ENCODE results near the gene MAP3K13.

Gene MAP3K13

DNA sequence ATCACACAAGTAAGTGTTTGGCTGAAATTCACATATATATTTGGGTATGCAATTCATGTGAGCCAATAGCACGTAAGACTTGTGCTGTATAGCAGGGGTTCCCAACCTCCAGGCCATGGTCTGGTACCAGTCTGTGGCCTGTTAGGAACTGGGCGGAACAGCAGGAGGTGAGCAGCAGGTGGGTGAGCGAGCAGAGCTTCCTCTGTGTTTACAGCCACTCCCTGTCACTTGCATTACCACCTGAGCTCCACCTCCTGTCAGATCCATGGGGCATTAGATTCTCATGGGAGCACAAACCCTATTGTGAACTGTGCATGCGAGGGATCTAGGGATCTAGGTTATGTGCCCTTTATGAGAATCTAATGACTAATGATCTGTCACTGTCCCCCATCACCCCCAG lies 59.7 kb downstream of the MAP3K13 start:
- H2AFZ ChIP-seq (ENCODE audit: low read depth) = peak overlapping the region; percentile 53; the same call in 1 of the 2 replicates
- TF ChIP-seq, protein P1, sequence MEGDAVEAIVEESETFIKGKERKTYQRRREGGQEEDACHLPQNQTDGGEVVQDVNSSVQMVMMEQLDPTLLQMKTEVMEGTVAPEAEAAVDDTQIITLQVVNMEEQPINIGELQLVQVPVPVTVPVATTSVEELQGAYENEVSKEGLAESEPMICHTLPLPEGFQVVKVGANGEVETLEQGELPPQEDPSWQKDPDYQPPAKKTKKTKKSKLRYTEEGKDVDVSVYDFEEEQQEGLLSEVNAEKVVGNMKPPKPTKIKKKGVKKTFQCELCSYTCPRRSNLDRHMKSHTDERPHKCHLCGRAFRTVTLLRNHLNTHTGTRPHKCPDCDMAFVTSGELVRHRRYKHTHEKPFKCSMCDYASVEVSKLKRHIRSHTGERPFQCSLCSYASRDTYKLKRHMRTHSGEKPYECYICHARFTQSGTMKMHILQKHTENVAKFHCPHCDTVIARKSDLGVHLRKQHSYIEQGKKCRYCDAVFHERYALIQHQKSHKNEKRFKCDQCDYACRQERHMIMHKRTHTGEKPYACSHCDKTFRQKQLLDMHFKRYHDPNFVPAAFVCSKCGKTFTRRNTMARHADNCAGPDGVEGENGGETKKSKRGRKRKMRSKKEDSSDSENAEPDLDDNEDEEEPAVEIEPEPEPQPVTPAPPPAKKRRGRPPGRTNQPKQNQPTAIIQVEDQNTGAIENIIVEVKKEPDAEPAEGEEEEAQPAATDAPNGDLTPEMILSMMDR (conservative IDR thresholded peaks at IDR 0.05; ENCODE audit: low read depth, low read length) = no peak
- no peaks in the 10 kb centered on the region for H3K36me3 ChIP-seq (ENCODE audit: insufficient read depth)

DNA sequence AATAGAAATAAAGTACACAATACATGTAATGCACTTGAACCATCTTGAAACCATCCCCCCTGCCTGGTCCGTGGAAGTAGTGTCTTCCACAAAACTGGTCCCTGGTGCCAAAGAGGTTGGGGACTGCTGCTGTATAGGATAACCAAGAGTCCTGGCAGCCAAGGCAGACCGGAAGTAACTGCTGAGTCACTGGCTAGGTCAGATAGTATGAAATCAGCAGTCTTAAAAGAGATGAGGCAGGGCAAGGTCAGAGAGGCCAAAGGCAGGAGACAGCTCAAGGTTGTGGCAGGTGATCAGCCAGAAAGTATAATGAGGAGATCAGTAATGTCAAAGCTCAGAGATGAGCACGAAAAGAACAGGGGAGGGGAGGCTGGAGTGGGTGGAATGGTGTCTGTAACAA lies 60.2 kb downstream of the MAP3K13 start:
- H3K27me3 ChIP-seq (ENCODE audit: insufficient read depth, low read depth) = no peaks in the 10 kb centered on the region
- no peaks in the 10 kb centered on the region for H3K79me2 ChIP-seq (ENCODE audit: insufficient read depth, low read depth)
- H4K20me1 ChIP-seq (ENCODE audit: insufficient read depth) = no peaks in the 10 kb centered on the region
- peak overlapping the region; percentile 53 for H3K27ac ChIP-seq
- peak overlapping the region; percentile 53; the same call in 1 of the 2 replicates for H2AFZ ChIP-seq (ENCODE audit: low read depth)
- H3K36me3 ChIP-seq (ENCODE audit: insufficient read depth) = no peaks in the 10 kb centered on the region
- TF ChIP-seq, protein P1 (conservative IDR thresholded peaks at IDR 0.05; ENCODE audit: low read depth, low read length) = no peak
- peaks cover 24% of the 10 kb centered on the region for H3K4me1 ChIP-seq (ENCODE audit: low read depth, poor library complexity, severe bottlenecking)
- H3K9ac ChIP-seq = peak overlapping the region; percentile 26; the same call in 1 of the 2 replicates
- H3K4me3 ChIP-seq (IDR thresholded peaks at IDR 0.05; ENCODE audit: insufficient read depth, low read depth, low read length) = no peak overlapping the region
- peak overlapping the region; percentile 39; the same call in 1 of the 2 replicates for H3K4me2 ChIP-seq

More for the DNA sequence above, 59.7 kb downstream of the MAP3K13 start:
- H3K4me1 ChIP-seq (ENCODE audit: low read depth, poor library complexity, severe bottlenecking) = peaks cover 24% of the 10 kb centered on the region
- no peaks in the 10 kb centered on the region for H4K20me1 ChIP-seq (ENCODE audit: insufficient read depth)
- H3K27me3 ChIP-seq (ENCODE audit: insufficient read depth, low read depth) = no peaks in the 10 kb centered on the region
- H3K79me2 ChIP-seq (ENCODE audit: insufficient read depth, low read depth) = no peaks in the 10 kb centered on the region
- peak overlapping the region; percentile 39; the same call in 1 of the 2 replicates for H3K4me2 ChIP-seq
- H3K9ac ChIP-seq = peak overlapping the region; percentile 26; the same call in 1 of the 2 replicates
- no peak overlapping the region for H3K4me3 ChIP-seq (IDR thresholded peaks at IDR 0.05; ENCODE audit: insufficient read depth, low read depth, low read length)
- H3K27ac ChIP-seq = peak overlapping the region; percentile 53; the same call in 1 of the 2 replicates

DNA sequence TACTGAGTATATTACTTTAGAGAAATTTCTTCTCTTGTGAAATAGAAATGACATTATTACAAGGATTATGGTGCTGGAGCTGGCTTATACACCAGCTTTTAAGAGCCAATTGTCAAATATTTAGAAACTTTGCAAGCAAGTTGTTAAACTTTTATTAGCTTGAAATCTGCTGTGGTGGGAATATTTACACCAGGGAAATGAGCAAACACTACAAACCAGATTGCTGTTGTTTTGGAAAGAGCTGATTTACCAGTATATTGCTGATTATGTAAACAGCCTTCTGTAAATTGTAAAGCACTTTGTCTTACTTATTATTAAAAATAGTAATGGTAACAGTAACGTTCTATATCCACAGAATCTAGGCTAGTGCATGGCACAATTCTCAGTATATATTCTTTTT lies 61.5 kb downstream of the MAP3K13 start:
- H2AFZ ChIP-seq (ENCODE audit: low read depth) = no peak overlapping the region
- H3K27me3 ChIP-seq (ENCODE audit: insufficient read depth, low read depth) = no peaks in the 10 kb centered on the region
- no peaks in the 10 kb centered on the region for H4K20me1 ChIP-seq (ENCODE audit: insufficient read depth)
- H3K9ac ChIP-seq = no peak overlapping the region
- H3K4me2 ChIP-seq = no peak overlapping the region
- H3K27ac ChIP-seq = no peak overlapping the region
- TF ChIP-seq, protein P1 (conservative IDR thresholded peaks at IDR 0.05; ENCODE audit: low read depth, low read length) = no peak
- H3K4me1 ChIP-seq (ENCODE audit: low read depth, poor library complexity, severe bottlenecking) = peaks cover 24% of the 10 kb centered on the region
- H3K79me2 ChIP-seq (ENCODE audit: insufficient read depth, low read depth) = no peaks in the 10 kb centered on the region
- H3K36me3 ChIP-seq (ENCODE audit: insufficient read depth) = no peaks in the 10 kb centered on the region
- no peak overlapping the region for H3K4me3 ChIP-seq (IDR thresholded peaks at IDR 0.05; ENCODE audit: insufficient read depth, low read depth, low read length)

DNA sequence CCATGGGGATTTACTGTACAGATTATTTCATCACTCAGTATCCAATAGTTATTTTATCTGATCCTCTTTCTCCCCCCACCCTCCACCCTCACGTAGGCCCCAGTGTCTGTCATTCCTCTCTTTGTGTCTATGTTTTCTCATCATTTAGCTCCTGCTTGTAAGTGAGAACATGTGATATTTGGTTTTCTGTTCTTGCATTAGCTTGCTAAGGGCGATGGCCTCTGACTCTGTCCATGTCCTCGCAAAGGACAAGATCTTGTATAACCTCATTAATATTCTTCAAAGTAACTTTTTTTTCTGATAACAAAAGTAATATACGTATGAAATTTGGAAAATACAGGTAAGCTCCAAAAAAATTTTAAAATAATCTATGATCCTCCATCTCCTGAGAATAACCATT lies 67.4 kb downstream of the MAP3K13 start:
- Histone ChIP-seq H3K9ac (no peak overlapping the region), H3K4me2 (no peak overlapping the region), H4K20me1 (ENCODE audit: insufficient read depth) (no peaks in the 10 kb centered on the region), H3K4me1 (ENCODE audit: low read depth, poor library complexity, severe bottlenecking) (no peaks in the 10 kb centered on the region), H3K4me3 (IDR thresholded peaks at IDR 0.05; ENCODE audit: insufficient read depth, low read depth, low read length) (no peak overlapping the region), H3K27me3 (ENCODE audit: insufficient read depth, low read depth) (no peaks in the 10 kb centered on the region), H2AFZ (ENCODE audit: low read depth) (no peak overlapping the region), H3K27ac (no peak overlapping the region), H3K79me2 (ENCODE audit: insufficient read depth, low read depth) (no peaks in the 10 kb centered on the region), H3K36me3 (ENCODE audit: insufficient read depth) (no peaks in the 10 kb centered on the region)
- TF ChIP-seq, protein P1 (conservative IDR thresholded peaks at IDR 0.05; ENCODE audit: low read depth, low read length) = no peak
